ENCODE results near the gene PARP14. TPM values are rescaled to one million over a fixed set of nuclear protein-coding genes. Genes with fewer than 3 reads are reported as not detected.
"Not testable (repeated sequence)": the region's sequence is repeated elsewhere in the genome, so short reads cannot be mapped to it uniquely, and the experiment has no call there.

The PARP14 gene
- total RNA-seq, 2 donors from 2014 or later, result 56.0 to 69.3 TPM

DNA sequence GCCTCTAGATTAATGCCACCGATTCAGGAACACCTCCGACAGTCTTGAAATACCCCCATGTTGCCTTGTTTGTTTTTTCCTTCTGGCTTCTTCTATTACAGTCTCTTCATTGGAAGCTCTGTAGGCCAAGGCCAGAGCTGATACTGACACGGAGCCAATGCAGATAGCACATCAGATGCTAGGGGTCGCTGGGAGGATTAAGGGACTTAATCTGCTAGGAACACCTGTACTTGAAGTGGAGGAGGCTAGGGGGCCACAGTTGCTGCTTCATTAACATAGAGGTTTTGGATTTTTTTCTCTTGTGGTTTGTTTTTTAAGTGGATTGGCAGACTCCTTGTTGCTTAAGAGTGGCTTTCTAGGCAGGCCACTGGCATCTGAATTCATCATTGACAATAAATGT lies 49.6 kb downstream of the PARP14 start:
- H3K36me3 Mint-ChIP-seq, result peaks cover 24 to 34% of the 10 kb centered on the region in 2 donors

DNA sequence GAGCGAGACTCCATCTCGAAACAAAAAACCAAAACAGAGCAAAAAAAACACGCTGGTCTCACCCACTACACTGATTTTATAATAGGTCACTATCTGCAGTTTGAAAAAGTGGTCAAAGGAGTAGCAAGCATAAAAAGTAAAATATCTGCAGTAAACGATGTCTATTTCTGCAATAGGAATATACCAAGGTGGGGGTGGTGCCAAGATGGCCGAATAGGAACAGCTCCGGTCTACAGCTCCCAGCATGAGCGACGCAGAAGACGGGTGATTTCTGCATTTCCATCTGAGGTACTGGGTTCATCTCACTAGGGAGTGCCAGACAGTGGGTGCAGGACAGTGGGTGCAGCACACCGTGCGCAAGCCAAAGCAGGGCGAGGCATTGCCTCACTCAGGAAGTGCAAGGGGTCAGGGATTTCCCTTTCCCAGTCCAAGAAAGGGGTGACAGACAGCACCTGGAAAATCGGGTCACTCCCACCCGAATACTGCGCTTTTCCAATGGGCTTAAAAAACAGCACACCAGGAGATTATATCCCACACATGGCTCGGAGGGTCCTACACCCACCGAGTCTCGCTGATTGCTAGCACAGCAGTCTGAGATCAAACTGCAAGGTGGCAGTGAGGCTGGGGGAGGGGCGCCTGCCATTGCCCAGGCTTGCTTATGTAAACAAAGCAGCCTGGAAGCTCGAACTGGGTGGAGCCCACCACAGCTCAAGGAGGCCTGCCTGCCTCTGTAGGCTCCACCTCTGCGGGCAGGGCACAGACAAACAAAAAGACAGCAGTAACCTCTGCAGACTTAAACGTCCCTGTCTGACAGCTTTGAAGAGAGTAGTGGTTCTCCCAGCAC lies 52.3 kb downstream of the PARP14 start:
- H3K27ac Mint-ChIP-seq, result peak overlapping the region in 1 of 2 donors; percentile 77
- peaks cover 18 to 19% of the 10 kb centered on the region in 2 donors for H3K36me3 Mint-ChIP-seq

More for the DNA sequence above, 49.6 kb downstream of the PARP14 start:
- DNase-seq (ENCODE audit: low spot score in 2 of 2) (no peak), ATAC-seq (no peak)
- peaks cover 6 to 7% of the 10 kb centered on the region in 2 donors for H3K9me3 Mint-ChIP-seq
- H3K27ac Mint-ChIP-seq, result peak overlapping the region in 1 of 2 donors; percentile 45

DNA sequence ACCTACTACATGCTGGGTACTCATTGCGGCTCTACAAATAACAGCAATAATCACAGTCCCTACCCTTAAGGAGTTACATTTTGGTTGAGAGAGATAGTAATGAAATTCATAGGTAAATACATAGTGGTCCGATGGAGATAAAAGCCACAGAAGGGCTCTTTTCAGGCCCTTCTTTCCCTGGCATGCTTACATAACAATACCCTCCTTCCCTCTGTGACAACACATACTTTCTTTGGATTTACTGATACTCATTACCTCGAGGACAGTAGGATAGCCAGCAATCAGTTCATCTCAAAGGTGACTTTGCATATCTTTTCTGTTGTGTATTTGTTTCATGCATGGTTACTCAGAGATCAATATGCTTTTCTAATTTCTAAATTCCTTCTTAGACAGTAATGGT lies 58.5 kb downstream of the PARP14 start:
- no peaks in the 10 kb centered on the region for H3K9me3 Mint-ChIP-seq
- ATAC-seq, result no peak
- H3K36me3 Mint-ChIP-seq, result peaks cover 18 to 24% of the 10 kb centered on the region in 2 donors
- no peak overlapping the region for H3K27ac Mint-ChIP-seq
- no peak for DNase-seq (ENCODE audit: low spot score in 2 of 2)

More for the DNA sequence above, 52.3 kb downstream of the PARP14 start:
- H3K9me3 Mint-ChIP-seq; DNase-seq (ENCODE audit: low spot score in 2 of 2); ATAC-seq: not testable (repeated sequence)

DNA sequence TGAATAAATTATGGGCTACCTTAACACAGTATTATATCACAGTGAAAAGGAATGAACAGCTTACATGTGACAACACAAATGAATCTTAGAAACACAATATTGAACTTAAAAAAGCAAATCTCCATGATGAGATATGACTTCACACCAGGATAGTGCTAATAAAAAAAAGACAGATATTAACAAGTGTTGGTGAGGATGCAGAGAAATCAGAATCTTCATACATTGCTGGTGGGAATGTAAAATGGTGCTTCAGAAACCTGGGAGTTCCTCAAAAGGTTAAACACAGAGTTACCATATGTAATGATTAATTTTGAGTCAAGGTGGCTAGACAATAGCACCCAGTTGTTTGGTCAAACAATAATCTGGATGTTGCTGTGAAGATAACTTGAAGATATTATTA lies 61.6 kb downstream of the PARP14 start:
- Mint-ChIP-seq H3K36me3 (peaks cover 23 to 27% of the 10 kb centered on the region in 2 donors), H3K9me3 (no peaks in the 10 kb centered on the region), H3K27ac (no peak overlapping the region)
- DNase-seq (ENCODE audit: low spot score in 2 of 2), result no peak
- ATAC-seq, result no peak

DNA sequence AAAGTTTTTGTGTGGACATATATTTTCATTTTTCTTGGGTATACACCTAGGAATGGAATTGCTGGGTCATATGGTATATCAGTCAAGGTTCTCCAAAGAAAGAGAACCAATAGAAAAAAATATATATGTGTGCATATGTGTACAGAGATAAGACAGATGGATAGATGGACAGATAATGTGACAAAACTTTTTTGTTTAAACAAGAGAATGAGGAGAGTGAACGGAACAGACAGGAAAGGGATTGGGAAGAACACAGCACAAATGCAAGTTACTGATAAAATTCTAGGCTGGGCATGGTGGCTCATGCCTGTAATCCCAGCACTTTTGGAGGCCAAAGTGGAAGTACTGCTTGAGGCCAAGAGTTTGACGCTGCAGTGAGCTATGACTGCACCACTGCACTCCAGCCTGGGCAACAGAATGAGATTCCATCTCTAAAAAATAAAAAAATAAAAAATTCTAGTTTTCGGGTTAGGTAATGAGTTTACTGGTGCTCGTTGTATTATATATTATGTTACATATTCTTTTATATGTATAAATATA lies 63.0 kb downstream of the PARP14 start:
- Mint-ChIP-seq H3K9me3 (no peaks in the 10 kb centered on the region), H3K27ac (no peak overlapping the region), H3K36me3 (peaks cover 23 to 27% of the 10 kb centered on the region in 2 donors)
- DNase-seq (ENCODE audit: low spot score in 2 of 2) (no peak), ATAC-seq (no peak)

DNA sequence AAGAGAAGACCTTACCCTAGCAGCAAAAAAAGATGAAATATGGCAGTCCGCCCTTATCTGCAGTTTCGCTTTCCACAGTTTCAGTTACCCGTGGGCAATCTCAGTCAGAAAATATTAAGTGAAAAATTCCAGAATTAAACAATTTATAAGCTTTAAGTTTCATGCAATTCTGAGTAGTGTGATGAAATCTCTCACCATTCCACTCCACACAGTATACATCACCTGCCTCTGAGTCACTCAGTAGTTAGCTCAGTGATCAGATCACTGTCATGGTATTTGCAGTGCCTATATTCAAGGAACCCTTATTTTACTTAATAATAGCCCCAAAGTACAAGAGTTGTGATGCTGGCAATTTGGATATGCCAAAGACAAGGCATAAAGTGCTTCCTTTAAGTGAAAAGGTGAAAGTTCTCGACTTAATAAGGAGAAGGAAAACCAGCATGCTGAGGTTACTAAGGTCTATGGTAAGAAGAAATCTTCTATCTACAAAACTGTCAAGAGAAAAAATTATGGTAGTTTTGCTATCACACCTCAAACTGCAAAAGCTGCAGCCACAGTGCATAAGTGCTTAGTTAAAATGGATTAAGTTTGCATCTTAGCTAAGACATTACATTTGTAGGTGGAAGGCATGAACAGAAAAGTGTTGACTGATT lies 64.9 kb downstream of the PARP14 start:
- Mint-ChIP-seq H3K27ac (no peak overlapping the region), H3K36me3 (peaks cover 12 to 16% of the 10 kb centered on the region in 2 donors), H3K9me3 (no peaks in the 10 kb centered on the region)
- peak in 1 of 2 donors; percentile 33 for ATAC-seq
- no peak for DNase-seq (ENCODE audit: low spot score in 2 of 2)

DNA sequence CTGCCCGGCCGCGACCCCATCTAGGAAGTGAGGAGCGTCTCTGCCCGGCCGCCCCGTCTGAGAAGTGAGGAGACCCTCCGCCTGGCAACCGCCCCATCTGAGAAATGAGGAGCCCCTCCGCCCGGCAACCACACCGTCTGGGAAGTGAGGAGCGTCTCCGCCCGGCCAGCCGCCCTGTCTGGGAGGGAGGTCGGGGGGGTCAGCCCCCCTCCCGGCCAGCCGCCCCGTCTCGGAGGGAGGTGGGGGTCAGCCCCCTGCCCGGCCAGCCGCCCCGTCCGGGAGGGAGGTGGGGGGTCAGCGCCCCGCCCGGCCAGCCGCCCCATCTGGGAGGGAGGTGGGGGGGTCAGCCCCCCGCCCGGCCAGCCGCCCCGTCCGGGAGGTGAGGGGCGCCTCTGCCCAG lies 66.7 kb downstream of the PARP14 start:
- not testable (repeated sequence) for H3K36me3 Mint-ChIP-seq; DNase-seq (ENCODE audit: low spot score in 2 of 2); H3K9me3 Mint-ChIP-seq; H3K27ac Mint-ChIP-seq; ATAC-seq

DNA sequence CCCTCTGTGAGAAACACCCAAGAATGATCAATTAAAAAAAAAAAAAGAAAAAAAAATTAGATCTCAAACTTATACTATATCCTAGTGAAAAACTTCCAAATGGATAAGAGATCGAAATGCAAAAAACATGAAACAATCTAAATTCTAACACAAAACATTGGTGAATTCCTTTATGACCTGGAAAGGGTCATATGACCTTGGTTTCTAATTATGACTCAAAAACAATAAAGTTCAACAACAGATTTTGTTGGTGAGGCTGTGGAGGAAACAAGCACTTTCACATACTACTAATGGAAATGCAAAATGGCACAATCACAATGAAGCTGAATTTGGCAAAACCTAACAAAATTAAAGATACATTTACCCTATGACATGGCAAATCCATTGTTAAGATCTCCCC lies 67.7 kb downstream of the PARP14 start:
- no peak for DNase-seq (ENCODE audit: low spot score in 2 of 2)
- Mint-ChIP-seq H3K27ac (peak overlapping the region in 1 of 2 donors; percentile 25), H3K9me3 (no peaks in the 10 kb centered on the region), H3K36me3 (peaks cover 3 to 10% of the 10 kb centered on the region in 2 donors)
- no peak for ATAC-seq

DNA sequence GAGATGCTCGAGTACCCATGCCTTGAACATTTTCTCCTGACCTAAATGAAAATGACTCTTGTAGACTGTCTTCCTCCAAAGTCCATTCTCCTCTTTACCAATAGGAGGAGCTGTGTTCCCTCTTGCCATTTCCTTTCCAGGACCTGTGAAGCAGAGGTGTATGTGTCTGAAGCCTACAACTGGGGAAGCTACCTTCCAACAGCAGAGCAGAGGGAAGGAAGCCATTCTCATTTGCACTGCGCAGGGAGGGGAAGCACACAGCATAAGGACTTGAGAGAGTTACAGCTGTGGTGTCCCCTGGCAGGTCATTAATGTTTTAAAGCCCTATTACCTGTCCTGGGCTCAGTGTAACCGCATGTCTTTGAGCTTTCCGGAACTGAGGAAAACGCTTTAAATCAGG lies 74.3 kb downstream of the PARP14 start:
- DNase-seq (ENCODE audit: low spot score in 2 of 2), result peak in 1 of 2 donors; percentile 23
- H3K9me3 Mint-ChIP-seq, result no peaks in the 10 kb centered on the region
- H3K27ac Mint-ChIP-seq, result no peak overlapping the region
- H3K36me3 Mint-ChIP-seq, result no peaks in the 10 kb centered on the region
- ATAC-seq, result peak; percentile 70 to 79

DNA sequence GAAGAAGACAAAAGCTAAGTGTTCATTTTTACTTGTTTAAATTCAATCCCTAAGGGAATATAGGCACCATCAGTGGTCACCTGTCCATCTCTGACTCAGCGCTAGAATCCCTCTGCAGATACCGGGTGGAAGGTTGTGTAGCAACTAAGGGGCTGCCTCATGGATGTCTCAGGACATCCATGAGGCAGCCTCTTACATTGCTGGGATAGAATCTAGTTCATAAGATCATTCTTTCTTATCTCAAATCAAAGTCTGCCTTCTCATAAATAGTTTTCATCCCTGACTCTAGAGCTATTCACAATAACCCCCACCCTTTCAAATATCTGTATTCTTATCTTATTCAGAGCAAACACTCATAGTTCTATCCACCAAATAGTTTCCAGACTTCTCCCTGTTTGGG lies 74.9 kb downstream of the PARP14 start:
- no peaks in the 10 kb centered on the region for H3K9me3 Mint-ChIP-seq
- H3K27ac Mint-ChIP-seq, result no peak overlapping the region
- ATAC-seq, result no peak
- no peaks in the 10 kb centered on the region for H3K36me3 Mint-ChIP-seq
- no peak for DNase-seq (ENCODE audit: low spot score in 2 of 2)

DNA sequence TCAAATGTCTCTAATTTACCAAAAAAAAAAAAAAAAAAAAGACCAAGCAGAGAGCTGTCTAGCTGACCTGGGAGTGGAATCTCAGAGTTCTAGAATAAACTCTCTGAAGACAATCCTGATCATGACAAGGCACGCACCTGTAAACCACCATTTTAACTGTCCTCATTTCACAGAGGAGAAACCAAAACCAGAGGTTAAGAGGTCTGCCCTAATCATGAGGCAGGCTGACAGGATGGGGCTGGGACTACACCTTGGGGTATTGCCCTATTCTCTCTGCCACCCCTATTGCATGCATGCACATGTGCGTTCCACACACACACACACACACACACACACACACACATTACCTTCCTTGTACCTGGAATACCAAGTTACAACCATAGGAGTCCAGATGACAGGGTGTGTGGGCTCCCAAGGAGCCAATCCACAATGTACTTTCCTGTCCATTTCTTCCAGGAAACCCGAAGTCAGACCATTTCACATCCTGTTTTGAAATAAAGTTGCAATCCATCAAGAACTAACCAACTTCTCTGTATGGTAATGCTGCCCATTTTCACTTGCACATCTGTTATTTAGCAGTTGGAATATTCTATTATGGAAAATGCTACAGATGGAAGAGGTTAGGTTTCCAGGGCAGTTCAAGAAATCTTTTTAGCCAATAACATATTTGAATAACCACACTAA lies 78.4 kb downstream of the PARP14 start:
- Mint-ChIP-seq H3K9me3 (no peaks in the 10 kb centered on the region), H3K27ac (no peak overlapping the region), H3K36me3 (no peaks in the 10 kb centered on the region)
- no peak for DNase-seq (ENCODE audit: low spot score in 2 of 2)
- ATAC-seq, result no peak

DNA sequence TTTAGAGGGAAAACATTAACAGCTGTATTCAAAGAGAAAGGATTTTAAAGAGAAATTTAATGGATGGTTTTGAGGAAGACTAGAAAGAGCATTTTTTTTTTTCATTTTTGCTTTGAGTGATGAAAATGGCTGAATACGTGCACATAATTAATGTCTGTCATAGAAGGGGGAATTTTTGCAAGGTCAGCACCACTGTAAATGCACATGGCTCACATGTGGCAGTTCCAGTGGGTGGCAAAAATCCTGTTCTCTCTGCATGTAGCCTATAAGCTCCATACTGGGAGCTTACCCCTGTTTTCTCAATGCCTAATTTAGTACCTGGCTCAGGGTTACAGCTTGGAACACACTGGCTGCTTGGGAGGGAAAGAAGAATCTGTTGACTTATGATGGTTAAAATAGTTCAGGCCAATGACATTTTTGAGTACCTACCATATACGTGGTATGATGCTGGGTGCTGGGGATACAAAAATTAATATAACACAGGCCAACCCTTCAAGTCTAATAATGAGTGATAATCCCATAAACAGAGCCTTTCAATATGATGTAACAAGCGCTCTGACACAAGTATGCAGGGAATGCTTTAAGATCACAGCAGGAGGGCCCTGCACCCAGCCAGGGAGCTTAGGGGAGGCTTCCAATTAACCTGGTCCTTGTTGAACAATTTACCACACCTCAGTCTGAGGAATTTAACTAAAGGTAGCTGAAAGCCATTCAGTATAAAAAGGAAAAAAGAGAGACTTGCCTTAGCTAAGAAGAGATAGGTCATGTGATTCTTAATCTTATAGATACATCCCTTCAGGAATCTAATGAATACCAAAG lies 80.0 kb downstream of the PARP14 start:
- H3K36me3 Mint-ChIP-seq, result no peaks in the 10 kb centered on the region
- no peak overlapping the region for H3K27ac Mint-ChIP-seq
- no peak for ATAC-seq
- no peak for DNase-seq (ENCODE audit: low spot score in 2 of 2)
- H3K9me3 Mint-ChIP-seq, result no peaks in the 10 kb centered on the region

DNA sequence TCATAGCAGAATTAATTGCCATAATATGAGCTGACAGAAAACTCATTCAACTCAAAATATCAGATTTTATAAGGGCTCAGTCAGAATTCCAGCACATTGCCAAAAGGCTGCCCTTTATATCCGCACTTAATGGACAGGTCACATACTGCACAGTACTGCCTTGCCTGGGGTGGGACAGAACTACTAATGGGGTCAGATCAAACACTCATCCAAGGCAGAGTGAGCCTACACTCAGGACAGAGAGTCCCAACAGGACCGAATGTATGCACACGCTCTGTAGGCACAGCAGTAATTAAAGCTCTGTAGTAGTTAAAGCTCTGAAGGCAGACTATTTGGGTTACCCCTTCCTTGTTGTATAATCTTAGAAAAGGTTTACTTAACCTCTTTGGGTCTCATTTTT lies 85.8 kb downstream of the PARP14 start:
- no peaks in the 10 kb centered on the region for H3K9me3 Mint-ChIP-seq
- ATAC-seq (no peak), DNase-seq (ENCODE audit: low spot score in 2 of 2) (no peak)
- no peak overlapping the region for H3K27ac Mint-ChIP-seq
- H3K36me3 Mint-ChIP-seq, result no peaks in the 10 kb centered on the region

DNA sequence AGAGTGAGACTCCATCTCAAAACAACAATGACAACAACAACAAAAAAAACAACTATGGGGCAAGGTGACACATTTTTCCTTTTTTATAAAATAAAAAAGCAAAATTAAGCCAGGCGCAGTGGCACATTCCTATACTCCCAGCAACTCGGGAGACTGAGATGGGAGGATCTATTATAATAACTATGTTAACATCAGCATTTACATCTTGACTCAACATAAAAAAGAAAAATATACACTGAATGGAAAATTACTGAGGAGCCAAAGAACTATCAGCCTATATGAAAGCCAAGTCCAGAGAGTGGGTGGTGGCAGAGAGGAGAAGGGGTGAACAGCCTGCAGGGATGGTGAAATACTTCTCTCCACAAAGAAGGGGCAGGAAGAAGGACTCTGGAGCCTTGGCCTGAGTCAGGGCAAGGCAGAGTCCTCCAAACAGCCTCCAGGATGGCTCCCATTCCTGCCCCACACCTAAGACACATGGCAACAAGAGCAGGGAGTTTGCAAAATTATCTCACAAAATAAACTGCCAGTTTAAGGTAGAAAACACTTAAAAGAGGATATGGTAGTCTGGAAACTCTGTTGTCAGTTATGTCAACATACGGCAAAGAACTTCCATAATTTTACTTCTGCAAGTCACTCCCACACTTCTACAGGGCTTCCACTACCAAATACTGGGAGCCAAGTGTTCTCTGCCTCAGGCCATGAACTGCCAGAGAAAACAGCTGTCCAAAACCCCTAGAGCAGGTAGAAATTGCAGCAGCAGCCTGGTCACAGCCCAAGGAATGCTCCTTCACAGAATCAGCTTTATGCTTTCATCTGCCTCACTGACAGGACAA lies 87.1 kb downstream of the PARP14 start:
- DNase-seq (ENCODE audit: low spot score in 2 of 2) (no peak), ATAC-seq (no peak)
- no peaks in the 10 kb centered on the region for H3K36me3 Mint-ChIP-seq
- H3K9me3 Mint-ChIP-seq, result no peaks in the 10 kb centered on the region
- no peak overlapping the region for H3K27ac Mint-ChIP-seq

DNA sequence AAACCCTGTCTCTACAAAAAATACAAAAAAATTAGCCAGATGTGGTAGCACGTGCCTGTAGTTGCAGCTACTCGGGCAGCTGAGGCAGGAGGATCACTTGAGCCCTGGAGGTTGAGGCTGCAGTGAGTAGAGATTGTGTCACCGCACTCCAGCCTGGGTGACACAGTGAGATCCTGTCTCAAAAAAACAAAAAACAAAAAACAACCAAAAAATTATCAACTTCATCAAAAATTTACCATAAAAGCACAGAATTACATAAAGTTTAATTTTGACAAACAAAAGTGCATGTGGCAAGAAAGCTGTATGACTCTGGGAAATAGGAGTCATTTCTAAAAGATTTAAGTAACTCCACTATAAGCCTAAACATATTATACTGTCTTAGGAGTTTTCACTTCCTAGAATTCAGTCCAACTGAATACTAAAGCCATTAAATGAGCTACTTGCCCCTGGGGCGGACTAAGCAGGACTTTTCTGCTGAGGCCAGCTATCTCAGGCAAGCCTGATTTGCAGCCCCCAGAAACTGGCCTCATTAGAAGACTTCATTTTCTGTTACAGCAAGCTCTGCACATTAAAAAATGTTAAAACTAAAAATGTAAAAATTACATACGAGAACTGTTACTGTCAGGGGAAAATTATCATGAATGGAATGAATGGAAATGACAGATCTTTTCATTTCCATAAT lies 90.0 kb downstream of the PARP14 start:
- Mint-ChIP-seq H3K27ac (no peak overlapping the region), H3K36me3 (no peaks in the 10 kb centered on the region), H3K9me3 (no peaks in the 10 kb centered on the region)
- ATAC-seq (no peak), DNase-seq (ENCODE audit: low spot score in 2 of 2) (no peak)

Data from activated naive CD4-positive, alpha-beta T cell treated with anti-CD3 and anti-CD28 coated beads, Interleukin-2, amount 50 U/mL, for 72 hours (primary cell).